HG03097 (cell line): ENCODE results near the gene CEP170B.
"Not testable (repeated sequence)": the region's sequence is repeated elsewhere in the genome, so short reads cannot be mapped to it uniquely, and the experiment has no call there.

Source experiments
- ATAC-seq: cut with Tn5 transposase; IDR thresholded peaks from one replicate; pipeline ENCODE4 v1.9.1; 2021; ENCODE audit not compliant: unreplicated experiment, low FRiP score

CEP170B gene

GRCh38 chr14:104940526-104941150 lies 75.6 kb downstream of the CEP170B start:
- ATAC-seq = no peak

- no peak for ATAC-seq
Measured at GRCh38 chr14:104941508-104942365, 76.7 kb downstream of the CEP170B start.

- no peak for ATAC-seq
Measured at GRCh38 chr14:104942586-104942985, 77.5 kb downstream of the CEP170B start.

GRCh38 chr14:104943216-104944015 lies 78.3 kb downstream of the CEP170B start:
- not testable (repeated sequence) for ATAC-seq

- not testable (repeated sequence) for ATAC-seq
Measured at GRCh38 chr14:104944016-104944308, 78.9 kb downstream of the CEP170B start.

- ATAC-seq = not testable (repeated sequence)
Measured at GRCh38 chr14:104944436-104945205, 79.6 kb downstream of the CEP170B start.

GRCh38 chr14:104945266-104945665 lies 80.2 kb downstream of the CEP170B start:
- ATAC-seq = not testable (repeated sequence)
